NT2/D1 (cell line): Measurements from ENCODE around the gene PDS5A.
A peak's percentile ranks its signal among the peaks of the same experiment; 100 is the strongest.
"Not testable (repeated sequence)": the region's sequence is repeated elsewhere in the genome, so short reads cannot be mapped to it uniquely, and the experiment has no call there.

Experiments
- DNase-seq: peaks from one replicate; pipeline ENCODE4 v3.0.0-alpha.2; 2011; ENCODE audit warnings: low read depth, low spot score
- H3K27me3 ChIP-seq: 2 replicates; pipeline ENCODE4 v1.6.0; 2011; ENCODE audit warnings: mild to moderate bottlenecking; ENCODE audit not compliant: insufficient read length, insufficient read depth
- H3K36me3 ChIP-seq: 2 replicates; pipeline ENCODE4 v1.6.1; 2011; ENCODE audit warnings: mild to moderate bottlenecking, low read length, mixed read lengths; ENCODE audit not compliant: insufficient read depth, insufficient read length
- H3K4me1 ChIP-seq: 2 replicates; pipeline ENCODE4 v1.5.1; 2011; ENCODE audit not compliant: insufficient read depth, insufficient read length
- H3K4me3 ChIP-seq: 2 replicates; pipeline ENCODE4 v1.5.1; 2011; ENCODE audit warnings: low read depth; ENCODE audit not compliant: insufficient read length
- H3K9ac ChIP-seq: 2 replicates; pipeline ENCODE4 v1.6.0; 2011; ENCODE audit warnings: low read depth; ENCODE audit not compliant: insufficient read length
- H3K9me3 ChIP-seq: 2 replicates; pipeline ENCODE4 v1.5.1; 2011; ENCODE audit warnings: mild to moderate bottlenecking, low read length; ENCODE audit not compliant: insufficient read depth
- SUZ12 ChIP-seq: IDR thresholded peaks from 2 replicates; pipeline ENCODE4 v1.6.1; 2011; ENCODE audit not compliant: insufficient read length, insufficient read depth; ENCODE audit errors: extremely low read depth
- YY1 ChIP-seq: IDR thresholded peaks from 2 replicates; pipeline ENCODE4 v1.6.1; 2011; ENCODE audit not compliant: insufficient read length, insufficient read depth
- ZNF274 ChIP-seq: IDR thresholded peaks from 2 replicates; pipeline ENCODE4 v1.6.1; 2011; ENCODE audit warnings: mild to moderate bottlenecking, low read depth, low read length

Gene PDS5A

DNA sequence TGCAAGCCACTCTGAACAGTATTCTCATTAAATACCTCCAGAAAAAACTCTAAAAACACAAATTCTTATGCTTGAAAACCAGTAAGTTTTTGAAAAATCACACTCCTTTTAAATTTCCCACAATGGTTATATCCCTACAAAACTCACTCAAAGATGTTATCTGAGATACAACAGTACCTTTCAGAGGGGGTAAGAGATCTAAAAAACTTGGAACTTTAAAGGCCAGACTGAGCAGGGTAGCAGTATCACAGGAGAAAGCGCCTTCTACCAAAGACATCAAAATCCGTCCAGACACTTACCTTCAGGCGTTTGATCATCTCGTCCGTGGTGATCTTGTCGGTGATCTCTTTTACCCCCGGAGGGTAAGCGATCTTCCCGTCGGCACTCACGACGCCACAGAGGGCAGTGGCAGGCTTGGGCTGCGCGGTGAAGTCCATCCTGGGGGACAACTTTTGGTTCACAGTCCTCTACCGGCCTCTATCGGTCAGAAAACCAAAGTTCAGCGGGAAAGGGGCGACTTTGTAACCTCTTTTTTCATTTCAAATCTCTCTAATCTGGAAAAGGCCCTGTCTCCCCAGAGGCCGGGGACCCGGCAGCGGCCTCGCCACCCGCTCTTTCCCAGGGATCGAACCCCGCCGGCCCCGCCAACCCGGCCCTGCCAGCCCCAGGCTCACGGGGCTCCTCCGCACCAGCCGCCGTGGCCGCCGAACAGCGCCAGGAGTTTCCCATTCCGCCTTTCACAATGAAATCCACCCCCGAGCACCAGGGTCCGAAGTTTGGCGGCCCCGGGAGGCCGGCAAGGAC is 1.4 kb downstream of the PDS5A start:
- Histone ChIP-seq H3K4me1 (no peaks in the 10 kb centered on the region), H3K9ac (peak overlapping the region; percentile 89)
- peak; percentile 60 for DNase-seq

GRCh38 chr4:39975488-39976089 is 2.1 kb downstream of the PDS5A start:
- TF ChIP-seq ZNF274 (no peak), SUZ12 (no peak), YY1 (no peak)
- Histone ChIP-seq H3K9ac (peak overlapping the region; percentile 42), H3K36me3 (peaks cover 34% of the 10 kb centered on the region), H3K9me3 (0 out of 2 replicates have a peak, but pooled peaks cover 5% of the 10 kb centered on the region), H3K4me3 (peak overlapping the region; percentile 80), H3K27me3 (no peaks in the 10 kb centered on the region), H3K4me1 (no peaks in the 10 kb centered on the region)
- DNase-seq, result no peak

More for the DNA sequence above, 1.4 kb downstream of the PDS5A start:
- Histone ChIP-seq H3K9me3 (0 out of 2 replicates have a peak, but pooled peaks cover 5% of the 10 kb centered on the region), H3K36me3 (peaks cover 34% of the 10 kb centered on the region), H3K27me3 (no peaks in the 10 kb centered on the region), H3K4me3 (peak overlapping the region; percentile 80)
- TF ChIP-seq SUZ12 (no peak), ZNF274 (no peak), YY1 (no peak)

DNA sequence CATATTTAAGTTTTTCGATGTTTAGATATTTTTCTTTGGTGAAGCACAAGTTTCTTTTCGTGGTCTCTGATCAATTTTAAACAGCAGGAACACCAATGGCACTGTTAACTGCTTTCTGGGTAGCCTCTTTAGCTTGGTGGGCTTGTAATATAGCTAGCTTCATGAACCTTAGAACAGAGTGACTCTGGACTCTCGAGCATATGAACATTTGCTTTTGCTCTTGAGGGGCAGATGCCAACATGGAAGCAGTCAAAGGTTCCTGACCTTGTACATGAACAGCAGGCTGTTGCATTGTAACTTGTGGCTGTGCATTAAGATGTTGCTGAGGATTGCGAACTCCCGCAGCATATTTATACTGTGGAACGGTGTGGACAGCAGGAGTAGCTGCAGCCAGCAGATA is 4.7 kb downstream of the PDS5A start:
- not testable (repeated sequence) for H3K9me3 ChIP-seq, H3K4me1 ChIP-seq, DNase-seq, H3K27me3 ChIP-seq, H3K9ac ChIP-seq, H3K4me3 ChIP-seq
- peaks cover 34% of the 10 kb centered on the region for H3K36me3 ChIP-seq

DNA sequence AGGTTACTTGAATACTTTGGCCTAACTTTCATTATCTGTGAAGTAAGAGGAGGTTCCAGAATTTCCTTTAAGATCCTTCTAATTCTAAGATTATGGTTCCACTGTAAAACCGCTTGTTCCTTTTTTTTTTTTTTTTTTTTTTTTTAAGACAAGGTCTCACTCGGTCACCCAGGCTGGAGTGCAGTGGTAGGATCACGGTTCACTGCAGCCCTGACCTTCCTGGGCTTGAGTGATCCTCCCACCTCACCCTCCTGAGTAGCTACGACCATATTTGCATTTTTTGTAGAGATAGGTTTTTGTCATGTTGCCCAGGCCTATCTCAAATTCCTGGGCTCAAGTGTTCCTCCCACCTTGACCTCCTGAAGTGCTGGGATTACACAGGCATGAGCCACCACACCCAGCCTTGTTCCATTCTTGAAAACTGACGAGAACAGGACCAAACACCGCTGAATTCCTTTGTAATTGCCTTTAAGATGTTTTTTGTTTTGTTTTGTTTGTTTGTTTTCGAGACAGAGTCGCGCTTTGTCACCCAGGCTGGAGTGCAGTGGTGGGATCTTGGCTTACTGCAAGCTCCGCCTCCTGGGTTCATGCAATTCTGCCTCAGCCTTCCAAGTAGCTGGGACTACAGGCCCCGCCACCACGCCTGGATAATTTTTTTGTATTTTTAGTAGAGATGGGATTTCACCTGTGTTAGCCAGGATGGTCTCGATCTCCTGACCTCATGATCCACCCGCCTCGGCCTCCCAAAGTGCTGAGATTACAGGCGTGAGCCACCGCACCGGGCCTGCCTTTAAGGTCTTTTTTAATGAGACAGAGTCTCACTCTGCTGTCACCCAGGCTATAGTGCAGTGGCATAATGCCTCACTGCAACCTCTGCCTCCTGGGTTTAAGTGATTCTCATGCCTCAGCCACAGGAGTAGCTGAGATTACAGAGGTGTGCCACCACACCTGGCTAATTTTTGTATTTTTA is 6.8 kb downstream of the PDS5A start:
- H3K4me3 ChIP-seq, result no peak overlapping the region
- no peak overlapping the region for H3K9ac ChIP-seq

GRCh38 chr4:39963656-39964055 is 14.1 kb downstream of the PDS5A start:
- Histone ChIP-seq H3K36me3 (peaks cover 2% of the 10 kb centered on the region), H3K4me3 (no peak overlapping the region), H3K27me3 (no peaks in the 10 kb centered on the region), H3K9me3 (no peaks in the 10 kb centered on the region), H3K4me1 (no peaks in the 10 kb centered on the region), H3K9ac (no peak overlapping the region)
- no peak for DNase-seq
- TF ChIP-seq SUZ12, result no peak
- no peak for TF ChIP-seq YY1
- TF ChIP-seq ZNF274, result no peak

More for the DNA sequence above, 6.8 kb downstream of the PDS5A start:
- no peak for DNase-seq
- no peak for TF ChIP-seq SUZ12
- no peak for TF ChIP-seq YY1
- no peak for TF ChIP-seq ZNF274
- Histone ChIP-seq H3K9me3 (0 out of 2 replicates have a peak, but pooled peaks cover 5% of the 10 kb centered on the region), H3K4me1 (no peaks in the 10 kb centered on the region), H3K36me3 (peaks cover 33% of the 10 kb centered on the region), H3K27me3 (no peaks in the 10 kb centered on the region)

DNA sequence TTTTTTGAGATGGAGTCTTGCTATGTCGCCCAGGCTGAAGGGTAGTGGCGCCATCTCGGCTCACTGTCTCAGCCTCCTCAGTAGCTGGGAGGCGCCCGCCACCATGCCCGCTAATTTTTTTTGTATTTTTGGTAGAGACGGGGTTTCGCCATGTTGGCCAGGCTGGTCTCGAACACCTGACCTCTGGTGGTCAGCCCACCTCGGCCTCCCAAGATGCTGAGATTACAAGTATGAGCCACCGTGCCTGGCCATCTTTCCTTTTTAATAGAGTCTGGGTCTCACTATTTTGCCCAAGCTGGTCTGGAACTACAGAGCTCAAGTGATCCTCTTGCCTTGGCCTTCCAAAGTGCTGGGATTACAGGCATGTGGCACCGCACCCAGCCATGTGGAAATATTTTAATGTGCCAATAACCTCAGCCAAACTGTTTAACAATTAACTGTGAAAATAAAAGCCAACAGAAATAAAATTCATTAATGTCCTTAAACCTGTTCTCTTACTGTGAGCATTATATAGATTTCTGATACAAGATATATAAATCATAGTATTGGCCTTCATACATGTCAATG is 16.3 kb downstream of the PDS5A start:
- Histone ChIP-seq H3K4me3 (no peak overlapping the region), H3K9ac (no peak overlapping the region), H3K27me3 (no peaks in the 10 kb centered on the region), H3K36me3 (peaks cover 2% of the 10 kb centered on the region), H3K4me1 (no peaks in the 10 kb centered on the region), H3K9me3 (no peaks in the 10 kb centered on the region)
- TF ChIP-seq YY1, result no peak
- no peak for TF ChIP-seq ZNF274
- no peak for TF ChIP-seq SUZ12
- DNase-seq, result no peak
